ENCODE results near the gene CCDC9.

The CCDC9 gene

DNA sequence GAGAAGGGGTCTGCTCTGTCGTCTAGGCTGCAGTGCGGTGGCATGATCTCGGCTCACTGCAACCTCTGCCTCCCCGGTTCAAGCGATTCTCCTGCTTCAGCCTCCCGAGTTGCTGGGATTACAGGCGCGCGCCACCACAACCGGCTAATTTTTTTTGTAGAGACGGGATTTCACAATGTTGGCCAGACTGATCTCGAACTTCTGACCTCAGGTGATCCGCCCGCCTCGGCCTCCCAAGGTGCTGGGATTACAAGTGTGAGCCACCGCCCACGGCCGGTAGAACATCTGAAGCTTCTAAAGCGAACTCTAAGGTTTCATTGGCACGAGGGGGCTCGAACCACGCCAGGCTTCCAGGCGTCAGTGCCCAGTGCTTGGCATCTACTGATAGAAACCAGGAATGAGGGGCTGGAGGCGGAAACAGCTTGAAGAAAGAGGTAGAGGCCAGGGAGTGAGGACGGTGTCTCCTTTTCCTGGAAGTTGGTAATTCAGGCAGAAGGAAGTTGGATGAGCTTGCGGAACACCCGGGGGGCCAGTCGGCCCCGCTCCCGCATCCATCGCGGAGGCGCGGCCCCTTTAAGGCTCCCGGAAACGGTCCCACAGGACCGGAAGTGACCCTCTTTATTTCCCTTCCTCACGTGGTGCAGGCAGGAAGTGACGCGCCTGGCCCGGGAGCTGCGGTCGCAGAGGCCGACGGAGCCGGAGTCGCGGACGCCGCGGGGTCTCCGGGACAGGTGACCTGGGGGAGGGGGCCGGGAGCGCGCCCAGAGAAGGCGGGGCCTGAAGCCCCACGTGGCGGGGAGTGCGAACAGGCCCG lies at the start of gene CCDC9:
CCDC9 (plus strand) TSS at position 647 of the 814 bp plus-strand sequence. CDS start 1,876 bp downstream, outside the sequence.
- no peak for DNase-seq (ENCODE audit: low read depth)

DNA sequence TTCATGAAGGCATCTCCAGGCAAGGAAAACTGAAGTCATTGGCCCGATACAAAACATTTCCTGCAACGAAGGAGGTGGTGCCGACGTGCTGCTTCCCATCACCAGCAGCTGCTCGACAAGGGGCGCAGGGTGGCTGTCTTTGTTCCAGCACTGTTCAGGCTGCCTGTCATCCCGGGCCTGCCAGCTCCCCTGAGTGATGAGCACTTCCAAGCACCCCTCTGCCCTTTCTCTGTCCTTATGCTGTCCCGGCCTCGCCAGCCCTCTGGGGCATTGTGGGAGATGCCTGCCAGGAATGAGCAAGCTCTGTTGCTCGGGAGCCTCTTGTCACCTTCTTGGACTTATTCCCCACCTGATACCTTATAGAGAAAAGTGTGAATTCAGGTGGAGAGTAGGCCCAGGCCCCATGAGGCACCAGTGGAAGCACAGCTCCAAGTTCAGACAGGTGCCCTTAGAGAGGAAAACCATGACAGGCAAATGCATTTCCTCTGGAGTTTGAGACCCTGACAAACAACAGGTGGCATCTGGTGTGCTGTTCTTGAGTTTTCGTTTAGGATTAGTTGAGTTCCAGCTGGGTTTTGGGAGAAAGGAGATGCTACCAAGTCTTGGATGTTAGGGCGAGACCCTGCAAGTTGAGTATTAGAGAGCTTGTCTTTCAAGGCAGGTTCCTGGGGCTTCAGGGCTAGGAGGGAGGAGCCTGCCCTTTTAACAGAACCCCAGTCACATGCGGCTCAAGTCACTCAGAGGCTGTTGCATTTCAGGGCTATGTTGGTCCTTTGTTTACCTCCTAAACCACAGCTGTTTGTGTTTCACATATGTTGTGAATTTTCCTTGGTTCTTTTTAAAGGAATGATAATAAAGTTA lies 46.8 kb upstream of the CCDC9 start:
- no peak for DNase-seq (ENCODE audit: low read depth)

DNA sequence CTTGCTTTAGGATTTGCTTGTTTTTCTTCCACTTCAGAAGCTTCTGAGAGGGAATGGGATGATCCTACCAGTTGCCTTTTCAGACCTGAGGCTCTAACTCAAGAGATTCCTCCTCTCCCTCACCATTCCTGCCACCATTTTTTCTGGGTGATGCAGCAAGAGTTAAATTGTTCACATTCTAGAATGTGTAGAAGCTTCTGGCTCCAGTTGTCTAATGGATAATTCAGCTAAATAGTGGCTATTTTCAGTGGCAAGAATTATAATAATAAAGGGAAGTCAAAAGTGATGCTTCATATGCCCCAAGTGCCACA lies 46.2 kb upstream of the CCDC9 start:
- no peak for DNase-seq (ENCODE audit: low read depth)

DNA sequence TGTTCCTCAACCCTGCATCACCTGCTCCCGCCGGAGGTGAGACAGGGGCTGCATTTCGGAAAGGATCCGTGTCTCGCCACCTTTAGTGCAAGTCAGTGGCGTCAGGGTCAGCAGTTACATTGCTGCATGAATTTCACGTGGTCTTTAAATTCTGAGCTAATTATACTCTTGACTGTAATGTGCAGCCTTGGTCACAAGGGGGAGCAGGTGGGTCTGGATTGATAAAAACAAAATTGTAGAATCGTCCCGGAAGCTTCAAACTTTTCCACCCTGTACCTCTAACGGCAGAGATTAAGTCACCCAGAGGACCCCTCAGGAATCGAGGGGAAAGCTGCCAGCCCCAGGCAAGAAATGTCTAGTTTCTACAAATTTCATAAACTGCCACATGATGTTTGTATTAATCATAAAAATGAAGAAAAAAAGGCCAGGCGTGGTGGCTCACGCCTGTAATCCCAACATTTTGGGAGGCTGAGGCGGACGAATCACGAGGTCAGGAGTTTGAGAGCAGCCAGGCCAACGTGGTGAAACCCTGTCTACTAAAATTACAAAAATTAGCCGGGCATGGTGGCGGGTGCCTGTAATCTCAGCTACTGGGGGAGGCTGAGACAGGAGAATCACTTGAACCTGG lies 45.5 kb upstream of the CCDC9 start:
- peak; percentile 73 for DNase-seq (ENCODE audit: low read depth)

DNA sequence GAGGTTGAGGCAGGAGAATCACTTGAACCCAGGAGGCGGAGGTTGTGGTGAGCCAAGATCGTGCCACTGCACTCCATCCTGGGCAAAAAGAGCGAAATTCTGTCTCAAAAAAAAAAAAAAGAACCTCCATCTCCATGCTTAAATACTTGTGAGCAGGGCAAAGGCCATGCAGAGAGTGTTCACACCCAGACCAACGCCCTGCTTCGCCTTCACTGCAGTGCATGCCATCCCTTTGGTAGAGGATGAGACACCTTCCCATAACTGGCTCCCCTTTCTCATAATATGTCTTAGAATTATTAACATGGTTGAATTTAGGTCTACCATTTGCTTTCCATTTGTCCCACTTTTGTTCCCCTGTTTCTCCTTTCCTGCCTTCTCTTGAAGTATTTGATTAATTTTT lies 40.7 kb upstream of the CCDC9 start:
- DNase-seq (ENCODE audit: low read depth), result no peak

DNA sequence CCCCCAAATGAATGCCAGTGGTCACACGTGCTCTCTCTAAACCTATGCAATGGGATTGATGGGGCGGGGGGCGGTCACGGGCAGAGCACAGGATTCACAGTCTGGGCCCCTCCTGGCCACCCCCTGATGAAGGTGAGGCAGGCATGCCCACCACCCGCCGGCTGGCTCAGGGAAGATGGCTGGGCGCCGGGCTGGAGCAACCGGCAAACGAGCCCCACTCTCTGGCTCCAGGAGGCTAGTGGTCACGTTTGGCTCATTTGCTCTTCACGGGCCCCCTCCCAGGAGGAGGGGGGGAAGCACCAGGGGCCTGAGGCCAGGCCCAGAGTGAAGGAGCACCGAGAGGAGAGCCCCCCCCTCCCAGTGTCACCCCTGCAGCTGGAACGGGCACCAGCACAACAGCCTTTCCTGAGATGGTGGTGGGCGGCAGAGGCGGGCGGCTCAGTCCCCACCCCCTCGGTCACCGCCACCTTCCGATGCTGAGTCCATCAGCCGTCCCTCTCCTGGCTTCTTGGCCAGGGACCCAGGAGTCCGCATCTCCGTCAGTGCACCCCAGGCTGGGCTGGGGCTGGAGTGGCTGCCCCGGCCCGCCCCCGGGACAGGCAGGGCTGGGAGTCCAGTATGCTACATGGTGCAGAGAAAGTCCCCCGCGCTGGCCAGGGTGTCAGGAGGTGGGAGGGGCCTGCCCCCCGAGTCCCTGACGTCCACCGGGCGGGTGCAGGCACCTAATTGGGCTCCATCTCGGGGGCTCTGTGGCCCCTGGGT lies 35.1 kb upstream of the CCDC9 start:
- DNase-seq (ENCODE audit: low read depth), result no peak

DNA sequence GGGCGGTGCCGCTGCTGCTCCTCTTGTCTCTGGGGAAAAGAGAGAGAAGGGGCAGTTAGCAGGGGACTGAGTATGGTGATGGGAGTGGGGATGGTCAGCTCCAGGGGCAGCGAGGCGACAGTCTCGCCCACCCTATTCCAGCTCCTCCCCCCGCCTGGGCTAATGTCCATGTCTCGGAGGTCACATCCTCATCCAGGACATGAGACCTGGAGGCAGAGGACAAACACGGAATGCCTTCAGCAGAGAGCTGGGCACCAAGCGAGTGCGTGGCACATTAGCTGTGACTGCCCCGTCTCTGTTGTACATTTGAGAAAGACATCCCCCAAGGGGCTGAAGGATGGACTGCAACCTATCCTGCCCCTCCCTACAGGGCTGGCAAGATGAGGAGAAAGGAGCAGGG lies 34.4 kb upstream of the CCDC9 start:
- no peak for DNase-seq (ENCODE audit: low read depth)

DNA sequence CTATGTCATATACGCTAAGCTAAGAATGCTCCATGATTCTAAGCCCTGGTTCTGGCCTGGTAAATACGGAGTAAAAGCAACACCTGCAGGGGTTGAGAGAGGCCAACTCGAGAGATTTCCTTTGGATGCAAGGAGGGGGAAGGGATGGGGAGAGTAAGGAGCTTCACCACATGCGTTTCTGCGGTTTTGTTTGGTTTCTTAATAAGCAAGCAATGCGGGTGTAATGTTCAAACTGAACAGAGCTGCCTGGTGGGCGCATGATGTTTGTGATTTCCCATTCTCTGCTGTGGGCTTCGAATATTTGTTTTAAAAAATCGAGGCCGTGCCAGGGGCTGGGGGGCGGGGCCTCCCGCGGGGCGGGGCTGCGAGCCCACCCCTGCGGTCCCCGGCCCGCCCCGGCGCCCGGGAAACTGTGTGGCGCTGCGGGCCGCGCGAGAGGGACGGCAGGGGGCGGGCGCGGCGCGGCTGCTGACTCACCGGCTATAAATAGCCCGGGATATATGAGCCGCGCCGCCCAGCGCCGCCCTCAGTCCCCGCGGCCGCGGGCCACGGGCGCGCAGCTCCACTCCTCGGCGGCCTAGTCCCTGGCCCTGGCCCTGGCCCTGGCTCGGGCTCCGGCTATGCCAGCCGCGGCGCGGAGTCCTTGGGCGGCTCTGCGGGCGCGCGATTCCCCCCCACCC lies 30.4 kb upstream of the CCDC9 start:
- peak; percentile 51 for DNase-seq (ENCODE audit: low read depth)

DNA sequence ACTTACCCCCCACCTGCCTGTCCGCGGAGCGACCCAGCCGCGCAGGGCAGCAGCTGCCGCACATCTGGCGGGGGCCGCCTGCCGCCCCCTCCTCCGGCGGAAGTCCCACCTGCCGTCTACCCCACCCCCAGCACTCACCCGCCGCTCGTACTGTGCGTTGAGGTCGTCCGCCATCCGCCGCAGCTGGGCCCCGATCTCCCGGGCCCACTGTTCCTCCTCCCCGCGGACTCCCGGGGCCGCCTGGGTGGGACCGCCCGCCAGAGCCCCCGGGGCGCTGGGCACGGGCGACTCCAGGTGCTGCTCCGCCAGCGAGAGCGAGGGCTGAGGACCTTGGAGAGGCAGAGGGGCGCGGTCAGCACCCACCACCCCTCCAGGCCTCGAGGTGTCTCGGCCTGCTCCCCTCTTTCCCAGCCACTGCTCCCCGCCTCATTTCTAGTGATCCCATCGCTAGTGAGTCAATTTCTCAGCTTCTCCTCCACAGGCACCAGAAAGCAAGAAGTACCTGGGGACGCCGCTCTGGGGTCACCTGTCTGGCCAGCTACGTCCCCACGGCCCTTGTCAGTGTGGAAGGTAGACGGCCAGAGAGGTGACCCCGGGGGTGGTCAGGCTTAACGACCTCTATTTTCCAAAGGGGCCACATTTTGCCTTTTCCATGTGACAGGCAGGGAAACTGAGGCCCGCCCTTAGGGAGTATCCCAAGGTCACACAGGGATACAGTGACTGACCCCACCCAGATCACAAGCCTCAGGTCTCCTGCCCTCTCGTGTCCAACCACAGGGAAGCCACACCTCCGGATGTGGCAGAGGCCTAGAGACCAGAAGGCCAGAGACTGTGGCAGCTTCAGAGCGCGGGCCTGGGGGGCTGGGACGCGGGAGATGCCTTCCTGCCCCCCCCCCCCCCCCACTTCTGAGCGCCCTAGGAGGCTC lies 29.6 kb upstream of the CCDC9 start:
- no peak for DNase-seq (ENCODE audit: low read depth)

DNA sequence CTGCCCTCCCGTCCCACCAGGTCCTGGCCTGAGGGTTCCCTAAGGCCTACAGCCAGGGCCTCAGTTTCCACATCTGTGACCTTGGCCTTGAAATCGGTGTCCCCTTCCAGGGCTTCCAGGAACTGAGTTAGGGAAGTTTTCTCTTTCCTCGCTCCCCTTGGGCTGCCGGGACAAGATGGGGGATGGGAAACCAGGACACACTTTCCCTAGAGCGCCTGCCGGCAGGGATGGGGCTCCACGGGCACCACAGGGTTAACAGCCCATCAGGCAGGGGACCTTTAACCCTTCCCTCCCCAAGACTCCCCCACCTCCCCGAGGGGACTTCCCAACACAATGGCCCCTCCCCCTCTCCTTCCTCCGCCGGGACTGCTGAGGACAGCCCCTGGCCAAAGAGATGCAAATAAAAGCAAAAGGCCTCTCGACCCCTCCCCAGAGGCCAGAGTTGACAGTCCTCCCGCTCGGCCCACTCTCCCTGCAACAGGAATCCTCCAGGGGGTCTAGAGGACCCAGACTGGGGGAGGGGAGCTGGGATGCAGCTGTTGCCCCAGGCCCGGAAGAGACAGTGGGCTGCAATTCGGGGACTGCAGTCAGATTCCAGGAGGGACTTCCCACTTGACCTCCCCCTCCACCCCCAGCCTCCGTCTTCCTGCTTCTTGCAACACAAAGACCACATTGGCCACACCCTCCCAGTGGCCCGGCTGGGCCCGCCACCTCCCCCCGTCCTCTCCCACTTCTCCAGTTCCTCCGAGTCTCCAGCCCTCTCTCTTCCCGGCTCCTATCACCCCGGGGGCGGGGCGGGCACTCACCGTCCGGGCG lies 28.8 kb upstream of the CCDC9 start:
- no peak for DNase-seq (ENCODE audit: low read depth)

DNA sequence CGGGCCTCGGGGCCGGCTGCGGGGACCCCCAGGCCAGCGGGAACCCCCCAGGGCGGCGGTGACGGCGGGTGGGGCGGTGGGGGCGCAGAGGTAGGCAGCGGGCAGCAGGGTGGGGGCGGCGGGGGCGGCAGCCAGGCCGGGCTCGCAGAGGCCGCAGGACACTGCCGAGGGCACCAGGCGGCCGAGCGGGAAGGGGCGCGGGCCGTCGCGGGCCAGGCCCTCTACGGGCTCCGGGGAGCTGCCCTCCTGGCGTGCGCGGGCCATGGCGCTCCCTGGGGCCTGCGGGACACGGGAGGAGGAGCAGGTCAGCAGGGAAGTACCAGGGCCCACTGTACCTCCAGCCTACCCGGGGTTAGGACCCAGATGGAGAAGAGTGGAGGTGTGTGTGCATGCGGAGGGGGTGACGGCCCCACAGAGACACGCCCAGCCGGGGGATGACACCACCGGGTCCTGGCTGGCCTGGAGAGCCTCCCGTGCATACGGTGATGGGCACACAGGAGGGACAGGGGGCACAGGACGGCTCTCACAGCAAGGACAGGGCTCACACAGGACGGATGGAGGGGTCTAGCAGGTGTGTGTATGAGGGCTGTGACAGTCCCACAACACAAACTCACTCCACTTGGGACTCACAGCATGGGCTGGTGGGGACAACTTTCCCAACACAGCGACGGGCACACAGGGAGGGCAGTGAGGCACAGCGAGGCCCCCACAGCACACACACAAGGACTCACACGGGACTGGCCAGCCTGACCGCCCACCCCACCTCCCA lies 28.0 kb upstream of the CCDC9 start:
- DNase-seq (ENCODE audit: low read depth), result no peak

DNA sequence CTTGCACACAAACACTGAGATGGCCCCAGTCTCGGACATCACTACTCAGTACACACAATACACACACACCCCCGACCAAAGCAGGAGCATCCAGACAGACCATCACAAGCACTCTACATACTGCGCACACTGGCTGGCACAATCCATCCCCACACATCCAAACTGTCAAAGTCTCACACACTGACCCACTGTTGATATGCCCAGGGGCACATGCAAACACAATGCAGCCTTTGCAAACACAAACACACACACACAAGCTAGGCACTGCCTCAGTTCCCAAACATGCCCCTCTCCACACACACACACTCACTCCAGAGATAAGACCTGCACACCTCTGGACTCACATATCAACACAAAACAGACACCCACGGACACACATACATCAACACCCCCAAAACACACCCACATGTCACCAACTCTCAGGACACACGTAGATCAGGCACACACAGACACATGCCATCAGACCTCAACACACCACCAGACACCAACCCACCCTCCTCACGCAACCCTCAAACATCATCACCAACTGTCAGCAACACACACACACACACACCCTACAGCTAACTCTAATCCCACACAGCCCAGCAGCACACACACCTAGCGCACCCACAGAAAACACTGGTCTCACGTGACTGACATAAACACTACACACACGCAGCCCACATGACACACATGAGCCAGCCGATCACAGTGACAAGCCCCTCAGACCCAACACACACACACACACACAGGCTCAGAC lies 27.2 kb upstream of the CCDC9 start:
- DNase-seq (ENCODE audit: low read depth), result no peak

DNA sequence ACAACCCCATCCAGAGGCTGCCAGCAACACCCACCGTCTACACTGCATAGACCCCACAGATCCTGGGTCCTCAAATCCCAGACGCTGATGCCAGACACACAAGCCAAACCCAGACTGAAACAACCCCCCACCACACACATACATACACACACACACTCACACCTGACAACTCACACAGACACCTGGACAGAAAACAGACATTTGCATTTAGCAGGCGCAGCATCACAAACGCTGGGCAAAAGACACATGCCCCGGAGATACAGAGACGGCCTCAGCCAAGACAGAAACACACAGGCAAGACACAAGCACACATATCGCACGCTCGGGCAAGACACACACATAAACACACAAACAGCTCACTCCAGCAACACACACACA lies 26.7 kb upstream of the CCDC9 start:
- DNase-seq (ENCODE audit: low read depth), result no peak

DNA sequence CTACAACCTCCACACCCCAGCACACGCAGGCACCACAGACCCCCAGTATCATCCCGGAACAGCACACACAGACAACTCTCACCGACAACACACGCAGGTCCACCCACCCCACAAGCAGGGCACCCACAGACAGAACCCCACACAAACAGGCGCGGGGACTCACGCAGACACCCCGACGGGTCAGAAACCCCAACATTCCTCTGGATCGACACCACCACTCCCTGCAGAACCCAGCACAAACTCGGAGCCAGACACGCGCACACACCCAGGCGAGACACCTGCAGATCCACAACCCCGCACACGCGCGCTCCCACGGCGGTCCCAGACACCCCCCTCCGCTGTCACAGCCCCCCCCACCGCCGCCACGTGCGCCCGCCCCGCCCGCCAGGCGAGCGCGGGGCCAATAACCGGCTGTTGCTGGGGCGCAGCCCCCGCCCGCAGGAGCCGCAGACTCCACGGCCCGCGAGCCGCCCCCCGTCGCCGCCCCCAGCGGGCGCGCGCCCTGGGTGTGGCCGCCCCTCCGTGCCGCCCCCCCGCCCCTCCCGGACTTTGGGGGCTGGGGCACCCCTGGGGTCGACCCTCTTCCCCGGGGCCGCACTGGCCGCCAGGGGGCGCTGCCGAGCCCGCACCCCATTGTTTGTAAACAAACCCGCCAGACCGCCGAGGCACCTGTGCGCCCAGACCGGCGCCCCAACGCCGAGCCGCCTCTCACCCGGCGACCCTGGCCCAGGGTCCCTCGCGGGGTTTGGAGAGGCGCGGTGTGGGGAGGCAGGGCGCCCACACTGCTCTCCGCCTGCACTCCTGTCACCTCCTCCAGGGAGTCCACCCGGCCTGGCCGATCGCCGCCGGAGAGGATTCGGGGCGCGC lies 26.0 kb upstream of the CCDC9 start:
- DNase-seq (ENCODE audit: low read depth), result peak; percentile 69

DNA sequence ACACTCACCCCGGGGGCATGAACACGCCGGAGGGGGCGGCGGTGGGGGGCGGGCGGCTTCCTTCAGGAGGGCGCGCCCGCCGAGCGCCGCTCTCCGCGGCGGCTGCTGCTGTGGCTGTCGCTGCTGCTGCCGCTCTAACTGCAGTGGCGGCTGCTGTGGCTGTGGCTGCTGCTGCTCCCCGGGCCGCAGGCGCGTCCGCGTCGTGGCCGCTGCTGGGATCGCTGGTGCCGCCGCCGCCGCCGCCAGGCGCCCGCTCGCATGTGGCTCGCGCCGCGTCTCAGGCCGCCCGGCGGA lies 25.5 kb upstream of the CCDC9 start, which contains the start of gene BBC3:
BBC3 (minus strand) TSS at position 279 of the 294 bp plus-strand sequence. CDS start 2,768 bp downstream, outside the sequence.
- no peak for DNase-seq (ENCODE audit: low read depth)

DNA sequence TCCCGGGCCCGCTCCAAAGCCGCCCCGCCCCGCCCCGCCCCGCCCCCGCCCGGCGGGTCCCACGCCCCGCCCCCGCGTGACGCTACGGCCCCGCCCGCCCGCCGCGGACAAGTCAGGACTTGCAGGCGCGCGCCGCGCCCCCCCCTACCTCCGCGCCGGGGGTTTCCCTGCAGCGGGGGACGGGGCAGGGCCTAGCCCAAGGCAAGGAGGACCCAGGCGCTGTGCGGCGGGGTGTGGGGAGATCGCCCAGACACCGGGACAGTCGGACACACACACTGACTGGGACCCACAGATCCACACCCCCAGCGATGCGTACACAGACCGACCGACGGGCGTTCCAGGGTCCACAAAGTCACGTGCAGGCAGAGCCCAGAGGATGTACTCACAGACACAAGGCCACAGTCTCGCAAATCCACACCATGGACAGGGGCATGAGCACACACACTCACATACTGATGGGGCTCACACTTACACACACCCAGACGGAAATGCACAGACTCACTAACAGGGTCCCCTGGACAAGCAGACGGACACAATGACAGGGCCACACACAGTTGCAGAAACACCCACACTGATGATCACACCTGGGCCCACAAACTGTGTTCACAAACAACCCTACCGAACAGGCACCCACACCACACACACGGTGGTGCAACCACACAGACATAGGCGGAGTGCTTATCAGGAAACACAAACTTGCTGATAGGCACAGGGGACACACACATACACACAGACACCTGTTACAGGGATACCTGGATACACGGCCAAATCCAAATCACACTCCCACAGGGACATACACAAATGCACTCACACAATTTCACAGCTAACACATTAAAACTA lies 24.9 kb upstream of the CCDC9 start:
- DNase-seq (ENCODE audit: low read depth), result peak; percentile 81
